Frontal cortex (tissue), 4 donors: ENCODE results near the gene PFKFB1. TPM values are rescaled to one million over a fixed set of nuclear protein-coding genes. Genes with fewer than 3 reads are reported as not detected.
A peak's percentile ranks its signal among the peaks of the same experiment; 100 is the strongest.

Source experiments
- DNase-seq, 2 donors: peaks; one replicate each; pipeline ENCODE4 v3.0.0; 2012; ENCODE audit warnings: low spot score in 2 of 2
- FAIRE-seq: peaks from 2 replicates; lab custom pipeline; 2012; peaks lifted over from hg19 to GRCh38; lab: Jason Lieb, UNC
- total RNA-seq: library from RNA; depleted of rRNA; stranded (reverse); fragments of >200 nt; gene quantifications from one replicate; pipeline ENCODE4 v1.2.3, GENCODE V29; 2014
- donor health status: control.
- donor health status: control.
- donor health status: control.

The PFKFB1 gene
- total RNA-seq: 0.41 TPM

DNA sequence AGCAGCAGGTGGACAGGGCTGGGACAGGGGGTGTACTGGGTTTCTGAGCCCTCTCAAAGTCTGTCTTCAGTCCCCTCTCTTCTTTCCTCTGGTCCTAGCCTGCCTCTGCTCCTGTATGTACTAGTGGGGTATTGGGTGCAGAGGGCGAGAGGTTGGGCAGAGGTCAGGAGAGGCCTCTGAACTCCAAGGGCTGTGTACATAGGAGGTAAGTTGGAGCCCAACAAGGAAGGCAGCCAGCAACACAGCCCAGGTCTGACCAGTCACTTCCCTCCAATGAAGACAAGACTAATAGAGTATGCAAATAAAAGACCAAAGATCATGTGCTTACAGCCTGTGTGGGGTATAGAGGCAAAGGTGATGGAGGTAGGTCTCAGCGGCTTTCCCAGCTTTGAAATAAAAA lies at the start of gene PFKFB1:
Gene PFKFB1 (minus strand): TSS at position 90 of the 400 bp plus-strand sequence. CDS start 181 bp downstream, outside the sequence.
- DNase-seq: no peak
- FAIRE-seq: no peak

DNA sequence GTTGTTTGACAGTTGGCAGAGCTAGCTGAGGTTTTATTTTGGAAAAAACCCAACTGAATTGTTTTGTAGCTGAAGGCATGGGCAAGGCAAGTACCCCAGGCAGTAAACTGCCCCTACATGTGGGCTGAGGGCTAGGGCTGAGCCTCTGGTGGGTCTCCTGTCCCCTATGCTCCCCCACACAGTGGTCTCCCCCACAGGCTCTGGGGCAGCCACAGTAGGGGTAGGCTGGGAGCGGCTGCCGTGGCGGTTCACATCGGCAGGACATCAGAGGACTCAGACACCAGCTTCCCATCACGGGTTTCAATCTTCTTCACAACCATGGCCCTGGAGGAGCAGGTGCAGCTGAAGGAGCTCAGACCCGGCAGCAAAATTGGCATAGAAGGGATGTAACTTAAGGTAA lies 47.5 kb upstream of the PFKFB1 start:
- no peak for FAIRE-seq

DNA sequence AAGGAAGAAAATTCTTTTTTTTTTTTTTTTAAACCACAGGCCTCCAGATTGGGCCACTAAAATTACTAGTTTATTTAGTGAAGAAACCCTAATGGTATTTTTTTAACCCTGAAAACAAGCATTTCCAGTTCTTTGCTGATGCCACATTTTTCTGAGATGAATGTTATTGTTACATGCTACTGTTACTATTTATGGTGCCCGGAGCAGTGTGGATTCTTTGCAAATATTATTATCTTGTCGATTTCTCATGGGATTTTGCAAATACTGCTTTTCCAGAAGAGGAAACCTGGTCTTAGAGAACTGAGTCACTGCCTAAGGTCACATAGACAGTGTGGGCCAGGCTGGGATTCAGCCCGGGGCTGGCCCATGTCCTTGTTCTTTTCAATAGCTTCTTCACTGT lies 45.5 kb upstream of the PFKFB1 start:
- no peak for DNase-seq

More for the DNA sequence above, 47.5 kb upstream of the PFKFB1 start:
- no peak for DNase-seq

GRCh38 chrX:55033429-55033828 lies 39.4 kb upstream of the PFKFB1 start:
- FAIRE-seq: no peak
- DNase-seq: no peak

More for the DNA sequence above, 45.5 kb upstream of the PFKFB1 start:
- no peak for FAIRE-seq

GRCh38 chrX:55030271-55031205 lies 36.5 kb upstream of the PFKFB1 start, which contains the start of gene ALAS2:
Gene ALAS2 (minus strand): TSS chrX:55030977. CDS start chrX:55026000, 4,977 bp downstream.
- no peak for DNase-seq
- FAIRE-seq: no peak

GRCh38 chrX:55029291-55029690 lies 35.3 kb upstream of the PFKFB1 start:
- FAIRE-seq (no peak), DNase-seq (no peak)

DNA sequence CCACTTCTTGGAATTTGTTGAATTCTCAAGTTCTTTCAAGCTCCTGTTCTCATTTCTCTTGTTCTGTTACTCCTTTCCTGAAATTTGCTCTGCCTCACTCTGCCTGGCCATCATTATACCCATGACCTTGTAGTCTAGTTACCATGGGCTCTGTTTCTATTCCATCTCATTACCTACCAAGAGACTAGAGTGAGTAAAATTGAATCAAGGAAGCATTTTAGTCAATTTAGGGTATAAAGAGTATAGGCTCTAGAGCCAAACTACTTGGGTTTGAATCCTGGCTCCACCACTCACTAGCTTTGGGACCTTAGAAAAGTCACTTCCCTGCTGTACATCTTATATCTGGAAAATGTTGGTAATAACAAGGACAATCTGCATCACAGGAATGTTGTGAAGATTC lies 34.6 kb upstream of the PFKFB1 start:
- DNase-seq: no peak
- no peak for FAIRE-seq

GRCh38 chrX:55028040-55028439 lies 34.1 kb upstream of the PFKFB1 start:
- DNase-seq (no peak), FAIRE-seq (no peak)

- FAIRE-seq (no peak), DNase-seq (no peak)
Measured at GRCh38 chrX:55026840-55027239, 32.9 kb upstream of the PFKFB1 start.

- FAIRE-seq (no peak), DNase-seq (no peak)
Measured at GRCh38 chrX:55026143-55026542, 32.2 kb upstream of the PFKFB1 start.

DNA sequence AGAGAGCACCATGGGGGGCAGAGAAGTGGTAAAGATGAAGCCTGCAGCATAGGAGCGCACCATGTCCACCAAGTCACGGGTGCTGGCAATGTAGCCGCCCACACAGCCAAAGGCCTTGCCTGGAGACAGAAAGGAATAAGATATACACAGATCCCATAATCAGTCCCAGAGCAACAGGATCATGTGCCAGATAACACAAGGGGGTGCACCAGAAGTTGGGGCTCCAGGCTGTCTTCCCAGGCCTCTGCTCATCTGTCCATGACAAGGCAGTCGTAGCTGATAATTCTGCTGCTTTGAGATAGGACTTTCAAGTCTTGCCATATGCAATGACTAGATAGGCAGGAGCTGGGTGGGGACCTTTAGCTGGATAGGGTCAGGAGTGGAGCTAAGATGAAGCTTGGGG lies 20.9 kb upstream of the PFKFB1 start:
- no peak for DNase-seq
- no peak for FAIRE-seq

DNA sequence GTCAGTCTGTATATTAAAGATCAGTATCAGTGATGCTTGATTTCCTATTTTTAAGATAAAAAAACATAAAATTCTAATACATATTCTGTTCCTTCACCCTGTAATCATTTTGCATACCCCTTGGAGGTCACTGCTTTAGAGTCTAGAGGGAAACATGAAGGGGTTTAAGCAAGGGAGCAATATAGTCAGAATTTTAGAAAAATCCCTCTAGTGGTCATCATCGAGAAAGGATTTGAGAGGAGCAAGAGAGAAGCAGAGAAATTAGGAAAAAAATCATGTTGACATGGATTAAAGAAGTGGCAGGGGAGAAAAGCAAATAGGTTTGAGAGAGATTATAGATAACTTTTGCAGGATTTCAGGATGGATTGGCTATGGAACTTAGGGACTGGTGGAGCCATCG lies 17.3 kb upstream of the PFKFB1 start:
- DNase-seq (no peak), FAIRE-seq (no peak)

DNA sequence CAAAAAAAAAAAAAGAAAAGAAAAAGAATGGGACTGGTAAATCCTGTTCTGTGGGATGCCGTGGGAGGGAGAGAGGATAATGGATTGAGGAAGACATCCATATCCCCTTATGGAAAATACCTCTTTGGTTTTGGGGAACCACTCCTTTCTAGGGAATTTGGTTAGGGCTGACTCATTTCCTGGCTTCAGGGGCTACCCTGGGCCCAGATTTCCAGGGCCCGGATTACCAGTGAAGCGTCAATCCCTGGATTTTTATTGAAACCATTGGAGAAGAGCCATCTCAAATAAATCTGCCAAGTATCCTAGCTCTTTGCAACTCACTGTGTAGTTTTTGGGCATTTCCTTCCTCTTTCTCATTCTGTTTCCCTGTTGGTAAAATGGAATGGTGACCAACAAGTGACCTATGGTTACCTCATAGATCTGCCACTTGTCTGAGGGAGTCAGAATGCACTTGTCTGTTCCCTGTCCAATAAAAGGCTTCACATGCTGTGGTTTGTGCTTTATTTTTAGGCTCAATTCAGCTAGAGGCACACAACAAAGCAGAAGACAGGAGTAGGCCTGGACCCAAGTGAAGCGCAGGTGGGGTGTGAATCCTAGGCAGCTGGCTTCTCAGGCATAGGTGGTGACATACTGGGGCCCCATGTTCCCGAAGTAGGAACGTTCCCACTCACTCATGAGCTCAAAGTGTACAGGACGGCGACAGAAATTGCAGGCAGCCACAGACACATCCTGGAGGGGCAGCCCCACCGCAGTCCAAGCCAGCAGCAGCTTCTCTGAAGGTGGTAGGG lies 14.8 kb upstream of the PFKFB1 start:
- DNase-seq: no peak
- no peak for FAIRE-seq

GRCh38 chrX:55007656-55008055 lies 13.7 kb upstream of the PFKFB1 start:
- FAIRE-seq: no peak
- DNase-seq: no peak

- DNase-seq: no peak
- no peak for FAIRE-seq
Measured at GRCh38 chrX:55006827-55007621, 13.0 kb upstream of the PFKFB1 start.

DNA sequence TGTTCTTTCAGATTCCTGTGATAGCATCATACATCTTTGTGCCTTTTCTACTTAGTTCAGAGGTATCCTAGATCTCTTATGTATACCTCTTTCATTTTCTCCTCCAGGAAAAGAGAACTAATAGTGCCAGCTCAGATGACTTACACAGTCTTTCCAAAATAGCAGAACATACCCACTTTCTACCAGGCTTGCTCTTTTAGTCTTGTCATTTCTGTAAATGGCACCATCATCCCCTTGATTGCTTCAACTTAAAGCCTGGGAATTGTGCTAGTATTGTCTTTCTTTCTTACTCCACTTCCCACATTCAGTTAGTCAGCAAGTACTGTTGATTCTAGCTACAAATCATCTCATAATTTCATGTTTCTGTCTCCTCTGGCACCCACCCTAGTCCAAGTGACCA lies 11.3 kb upstream of the PFKFB1 start:
- DNase-seq (no peak), FAIRE-seq (no peak)

- no peak for DNase-seq
- FAIRE-seq: no peak
Measured at GRCh38 chrX:55004231-55004630, 10.2 kb upstream of the PFKFB1 start.

DNA sequence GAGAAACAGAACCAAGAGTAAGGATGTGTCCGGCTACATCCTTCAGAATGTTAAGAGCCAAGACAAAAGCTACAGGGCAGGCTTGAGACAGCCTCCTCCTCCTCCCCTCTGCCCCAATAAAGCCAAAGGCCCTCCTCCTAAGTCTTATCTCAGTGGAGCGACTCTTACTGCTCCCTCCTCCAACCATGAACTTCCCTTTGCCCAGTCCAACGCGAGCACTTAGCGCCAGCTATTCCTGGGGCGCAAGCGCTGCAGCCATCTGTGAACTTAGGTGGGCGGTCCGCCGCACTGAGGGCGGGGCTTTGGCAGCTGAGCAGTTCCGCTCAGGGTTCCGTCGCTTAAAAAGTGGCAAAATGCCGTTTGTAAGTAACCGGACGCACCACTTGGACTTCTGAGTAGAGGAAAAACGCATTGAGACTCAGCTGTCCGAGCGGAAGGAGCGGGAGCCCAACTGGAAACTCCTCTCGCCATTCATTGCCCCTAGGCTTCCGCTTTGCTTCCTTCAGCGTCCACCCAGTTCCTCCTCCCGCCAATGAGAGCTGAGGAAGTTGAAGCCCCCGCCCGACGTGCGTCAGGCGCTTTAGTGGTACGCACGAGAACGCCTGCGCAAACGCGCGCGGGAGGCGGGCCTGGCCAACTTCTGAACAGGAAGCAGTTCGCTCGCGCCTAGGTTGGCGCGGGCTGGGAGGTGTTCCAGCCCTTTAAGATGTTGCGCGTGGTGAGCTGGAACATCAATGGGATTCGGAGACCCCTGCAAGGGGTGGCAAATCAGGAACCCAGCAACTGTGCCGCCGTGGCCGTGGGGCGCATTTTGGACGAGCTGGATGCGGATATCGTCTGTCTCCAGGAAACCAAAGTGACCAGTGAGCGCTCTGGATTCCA lies 6.0 kb upstream of the PFKFB1 start, which contains the start of gene APEX2:
Gene APEX2 (plus strand): TSS at position 647 of the 882 bp plus-strand sequence. CDS start 60 bp downstream, at position 707.
- DNase-seq (peak; percentile 44 to 71), FAIRE-seq (no peak)

GRCh38 chrX:54995621-54996020 lies 1.6 kb upstream of the PFKFB1 start:
- DNase-seq (no peak), FAIRE-seq (no peak)
